GM12878 (cell line): ENCODE data around the gene DNAJC3.
A peak's percentile ranks its signal among the peaks of the same experiment; 100 is the strongest.

Experiments
- BCLAF1 ChIP-seq: fragments of 450-650 bp; IDR thresholded peaks from 2 replicates; pipeline ENCODE4 v1.6.1; 2017; ENCODE audit warnings: antibody characterized with exemption, mild to moderate bottlenecking, moderate library complexity
- CTCF ChIP-seq, 3 experiments: IDR thresholded peaks in 2 of 3; conservative IDR thresholded peaks in 1 of 3; 2 replicates each; pipeline ENCODE4 v1.5.1; 2011; ENCODE audit warnings: low read depth in 3 of 3, low read length in 3 of 3, mild to moderate bottlenecking in 3 of 3, control low read depth in 2 of 3, moderate library complexity in 2 of 3, inconsistent platforms in 1 of 3, mixed read lengths in 1 of 3; ENCODE audit not compliant: control insufficient read depth in 2 of 3, insufficient read depth in 1 of 3; ENCODE audit errors: extremely low read depth in 1 of 3
- FOS ChIP-seq: IDR thresholded peaks from 3 replicates; pipeline ENCODE4 v1.6.1; 2011; ENCODE audit warnings: borderline replicate concordance; ENCODE audit not compliant: insufficient read length; ENCODE audit errors: extremely low read depth
- RCOR1 ChIP-seq: conservative IDR thresholded peaks from 2 replicates; pipeline ENCODE4 v1.6.1; 2012; ENCODE audit warnings: low read depth, low read length, improper control_type of control experiment
- SMC3 ChIP-seq: IDR thresholded peaks from 2 replicates; pipeline ENCODE4 v1.6.1; 2011; ENCODE audit warnings: low read length, improper control_type of control experiment, borderline replicate concordance
- SREBF2 ChIP-seq: IDR thresholded peaks from 2 replicates; pipeline ENCODE4 v1.6.1; 2012; ENCODE audit warnings: mild to moderate bottlenecking, low read length

- TF ChIP-seq FOS: no peak
- no peak for TF ChIP-seq RCOR1
- TF ChIP-seq BCLAF1: no peak
- peak; percentile 89 to 98 (median 94) for TF ChIP-seq CTCF (IDR thresholded peaks at IDR 0.05 in 2 of 3, conservative IDR thresholded peaks at IDR 0.05 in 1 of 3; ENCODE audit: control insufficient read depth in 2 of 3, extremely low read depth in 1 of 3, insufficient read depth in 1 of 3, low read depth in 3 of 3, low read length in 3 of 3)
- peak; percentile 95 for TF ChIP-seq SMC3
- no peak for TF ChIP-seq SREBF2
Measured at GRCh38 chr13:95834134-95834765, 157.3 kb downstream of the DNAJC3 start.
